HEK293T (cell line): ENCODE results near the gene CLDN6.

ENCODE experiments used
- FOXK2 ChIP-seq: fragments of 450-650 bp; IDR thresholded peaks from 2 replicates; pipeline ENCODE4 v1.6.1; 2016; ENCODE audit warnings: mild to moderate bottlenecking
- FOXM1 ChIP-seq: fragments of 450-650 bp; IDR thresholded peaks from 2 replicates; pipeline ENCODE4 v1.6.1; 2017; ENCODE audit warnings: mild to moderate bottlenecking, borderline replicate concordance
- L3MBTL2 ChIP-seq: fragments of 450-650 bp; conservative IDR thresholded peaks from 2 replicates; pipeline ENCODE4 v1.6.1; 2016; ENCODE audit warnings: mild to moderate bottlenecking
- NFRKB ChIP-seq: fragments of 450-650 bp; IDR thresholded peaks from 2 replicates; pipeline ENCODE4 v1.6.1; 2016; ENCODE audit warnings: mild to moderate bottlenecking, moderate library complexity
- PKNOX1 ChIP-seq: fragments of 450-650 bp; IDR thresholded peaks from 2 replicates; pipeline ENCODE4 v1.6.1; 2016
- SP1 ChIP-seq: fragments of 450-650 bp; IDR thresholded peaks from 2 replicates; pipeline ENCODE4 v1.6.1; 2017
- SUZ12 ChIP-seq: fragments of 450-650 bp; IDR thresholded peaks from 2 replicates; pipeline ENCODE4 v1.6.1; 2016; ENCODE audit warnings: mild to moderate bottlenecking

- TF ChIP-seq FOXM1: no peak
- no peak for TF ChIP-seq SUZ12
- peak; percentile 97 for TF ChIP-seq PKNOX1
- peak; percentile 81 for TF ChIP-seq L3MBTL2
- TF ChIP-seq SP1: no peak
- TF ChIP-seq NFRKB: no peak
- TF ChIP-seq FOXK2: no peak
These were observed 14.3 kb downstream of the CLDN6 start for GRCh38 chr16:3003582-3004270.
